Keratinocyte (primary cell): ENCODE measurements around the gene CLPX. TPM values are rescaled to one million over a fixed set of nuclear protein-coding genes. Genes with fewer than 3 reads are reported as not detected.

Experiments
- DNase-seq: peaks from one replicate; pipeline ENCODE4 v3.0.0-alpha.2; 2011; ENCODE audit warnings: low read depth, missing footprints, low spot score
- FAIRE-seq: peaks from 2 replicates; lab custom pipeline; 2011; peaks lifted over from hg19 to GRCh38; lab: Jason Lieb, UNC
- H2AFZ ChIP-seq: 2 replicates; pipeline ENCODE4 v1.6.0; 2012; ENCODE audit warnings: low read length, control low read depth, inconsistent platforms; ENCODE audit not compliant: control insufficient read depth
- H3K27ac ChIP-seq: 2 replicates; pipeline ENCODE4 v1.5.1; 2011; ENCODE audit warnings: low read length; ENCODE audit not compliant: control insufficient read depth, insufficient read depth
- H3K27me3 ChIP-seq: 3 replicates; pipeline ENCODE4 v1.6.0; 2011; ENCODE audit warnings: low read length; ENCODE audit not compliant: control insufficient read depth, insufficient read depth; ENCODE audit errors: extremely low read depth
- H3K36me3 ChIP-seq, 2 experiments: 2 replicates in 1 of 2; 3 replicates in 1 of 2; pipeline ENCODE4 v1.5.1; 2011; ENCODE audit warnings: low read length in 2 of 2, mild to moderate bottlenecking in 1 of 2; ENCODE audit not compliant: control insufficient read depth in 2 of 2, insufficient read depth in 2 of 2; ENCODE audit errors: extremely low read depth in 1 of 2
- H3K4me1 ChIP-seq: 3 replicates; pipeline ENCODE4 v1.5.1; 2011; ENCODE audit warnings: low read length; ENCODE audit not compliant: control insufficient read depth, insufficient read depth; ENCODE audit errors: extremely low read depth
- H3K4me2 ChIP-seq: 3 replicates; pipeline ENCODE4 v1.6.0; 2011; ENCODE audit warnings: low read depth, low read length; ENCODE audit not compliant: control insufficient read depth, insufficient read depth; ENCODE audit errors: extremely low read depth
- H3K4me3 ChIP-seq, 3 experiments: fragments of 200-600 bp in 1 of 3; sonication (generic) in 1 of 3; 2 replicates in 2 of 3; 3 replicates in 1 of 3; pipeline ENCODE4 v1.5.1; 2011 to 2016; ENCODE audit warnings: low read length in 3 of 3, mild to moderate bottlenecking in 3 of 3, control low read depth in 2 of 3, inconsistent platforms in 1 of 3, low read depth in 1 of 3, mixed read lengths in 1 of 3, mixed run types in 1 of 3, moderate library complexity in 1 of 3; ENCODE audit not compliant: control insufficient read depth in 2 of 3, insufficient read depth in 2 of 3; ENCODE audit errors: extremely low read depth in 1 of 3
- H3K79me2 ChIP-seq: 2 replicates; pipeline ENCODE4 v1.6.0; 2012; ENCODE audit warnings: low read length; ENCODE audit not compliant: control insufficient read depth, insufficient read depth
- H3K9ac ChIP-seq: 3 replicates; pipeline ENCODE4 v1.6.0; 2011; ENCODE audit warnings: low read length; ENCODE audit not compliant: control insufficient read depth, insufficient read depth; ENCODE audit errors: extremely low read depth
- H3K9me1 ChIP-seq: 3 replicates; pipeline ENCODE4 v1.6.0; 2011; ENCODE audit warnings: low read length; ENCODE audit not compliant: control insufficient read depth, insufficient read depth; ENCODE audit errors: extremely low read depth
- H3K9me3 ChIP-seq: 2 replicates; pipeline ENCODE4 v1.5.1; 2012; ENCODE audit warnings: low read depth, low read length; ENCODE audit not compliant: control insufficient read depth
- H4K20me1 ChIP-seq: 3 replicates; pipeline ENCODE4 v1.6.0; 2011; ENCODE audit warnings: low read length; ENCODE audit not compliant: control insufficient read depth, insufficient read depth; ENCODE audit errors: extremely low read depth
- CTCF ChIP-seq, 3 experiments: IDR thresholded peaks in 1 of 3; conservative IDR thresholded peaks in 1 of 3; optimal IDR thresholded peaks in 1 of 3; 2 replicates in 2 of 3; 3 replicates in 1 of 3; pipeline versions ENCODE3 to v1.5.1; 2011; ENCODE audit warnings: low read length in 3 of 3, mild to moderate bottlenecking in 3 of 3, moderate library complexity in 2 of 3, control low read depth in 1 of 3, inconsistent platforms in 1 of 3; ENCODE audit not compliant: insufficient read depth in 2 of 3; ENCODE audit errors: extremely low read depth in 1 of 3
- EZH2 ChIP-seq: IDR thresholded peaks from one replicate; pipeline ENCODE4 v1.6.1; 2012; ENCODE audit warnings: inconsistent platforms, mild to moderate bottlenecking, low read length, moderate library complexity
- dilution Hi-C: fragments of 300-500 bp; cut with MboI; formaldehyde crosslinking; loops from one replicate; pipeline ENCODE4 v1.7.0; 2020; ENCODE audit warnings: low sequenced_read_pairs; ENCODE audit not compliant: extremely low pct_ligation_motif_present
- polyA plus RNA-seq, 5 experiments: library from polyadenylated mRNA; depleted of rRNA in 3 of 5; stranded (reverse) in 3 of 5; stranded (forward) in 1 of 5; unstranded in 1 of 5; fragments of >200 nt; gene quantifications; 1 replicate in 1 of 5; 2 replicates in 3 of 5; 3 replicates in 1 of 5; pipeline versions ENCODE4 v1.2.1 to v1.2.3, GENCODE V29; 2011 to 2012; ENCODE audit warnings: missing spikeins in 2 of 5, low read depth in 1 of 5, low replicate concordance in 1 of 5

Gene CLPX
- polyA plus RNA-seq, 1 donor (not counting 4 experiments of a cell fraction or from before 2014, with no cell fraction given), result 51.5 TPM

GRCh38 chr15:65171428-65171827 lies 13.7 kb downstream of the CLPX start:
- H3K9me1 ChIP-seq, result no peaks in the 10 kb centered on the region
- dilution Hi-C loops, result no loop called here
- H2AFZ ChIP-seq, result no peak overlapping the region
- H3K79me2 ChIP-seq, result peaks cover 18% of the 10 kb centered on the region
- no peak overlapping the region for H3K9ac ChIP-seq
- DNase-seq (no peak), FAIRE-seq (no peak)
- H3K4me2 ChIP-seq, result no peak overlapping the region
- no peaks in the 10 kb centered on the region for H3K9me3 ChIP-seq
- no peaks in the 10 kb centered on the region for H3K27me3 ChIP-seq
- no peaks in the 10 kb centered on the region for H3K4me1 ChIP-seq
- H4K20me1 ChIP-seq, result no peaks in the 10 kb centered on the region
- H3K4me3 ChIP-seq, result no peak overlapping the region
- no peak for TF ChIP-seq CTCF (optimal IDR thresholded peaks at IDR 0.05 in 1 of 3, IDR thresholded peaks at IDR 0.05 in 1 of 3, conservative IDR thresholded peaks at IDR 0.05 in 1 of 3; ENCODE audit: extremely low read depth in 1 of 3, insufficient read depth in 2 of 3, low read length in 3 of 3)
- no peak for TF ChIP-seq EZH2
- no peak overlapping the region for H3K27ac ChIP-seq
- H3K36me3 ChIP-seq, result peaks cover 6 to 17% of the 10 kb centered on the region in 2 experiments

- Histone ChIP-seq H3K4me3 (no peak overlapping the region), H4K20me1 (no peaks in the 10 kb centered on the region), H3K79me2 (peaks cover 8% of the 10 kb centered on the region), H3K4me1 (no peaks in the 10 kb centered on the region), H3K36me3 (peaks cover 4 to 6% of the 10 kb centered on the region in 2 experiments), H3K9ac (no peak overlapping the region), H3K9me3 (no peaks in the 10 kb centered on the region), H3K27me3 (no peaks in the 10 kb centered on the region), H3K9me1 (no peaks in the 10 kb centered on the region), H3K4me2 (no peak overlapping the region), H3K27ac (no peak overlapping the region), H2AFZ (no peak overlapping the region)
- FAIRE-seq, result no peak
- dilution Hi-C loops, result no loop called here
- DNase-seq, result no peak
- no peak for TF ChIP-seq EZH2
- no peak for TF ChIP-seq CTCF (optimal IDR thresholded peaks at IDR 0.05 in 1 of 3, IDR thresholded peaks at IDR 0.05 in 1 of 3, conservative IDR thresholded peaks at IDR 0.05 in 1 of 3; ENCODE audit: extremely low read depth in 1 of 3, insufficient read depth in 2 of 3, low read length in 3 of 3)
Measured at GRCh38 chr15:65165875-65166274, 19.3 kb downstream of the CLPX start.
